ENCODE results near the gene EVA1A.

Gene EVA1A

DNA sequence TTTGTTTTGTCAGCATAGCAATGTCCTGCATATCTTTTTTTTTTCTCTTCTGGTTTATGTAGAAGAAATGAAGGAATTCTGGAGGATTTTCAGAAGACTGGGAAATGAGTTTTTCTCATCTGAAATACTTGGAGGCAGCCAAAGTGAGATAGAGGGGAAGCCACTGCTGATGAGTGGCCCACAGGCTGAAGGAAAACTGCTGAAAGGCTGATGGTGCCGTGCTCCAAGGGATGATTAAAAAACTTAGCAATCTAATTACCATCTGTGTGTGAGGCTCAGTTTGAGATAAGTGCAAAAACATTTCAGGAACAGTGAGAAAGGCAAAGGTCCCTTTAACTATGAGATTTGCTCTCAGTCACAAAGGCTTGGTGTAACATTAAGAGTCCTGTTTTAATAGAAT is 98.5 kb downstream of the EVA1A start:
- TF ChIP-seq RARB (CRISPR knock-in tag; IDR thresholded peaks at IDR 0.05) (no peak), ZC3H10 (CRISPR knock-in tag; IDR thresholded peaks at IDR 0.05) (no peak), TOX (CRISPR knock-in tag; IDR thresholded peaks at IDR 0.05; ENCODE audit: borderline replicate concordance) (no peak), OSR1 (CRISPR knock-in tag; IDR thresholded peaks at IDR 0.05) (no peak), ZNF70 (CRISPR knock-in tag; IDR thresholded peaks at IDR 0.05) (no peak), ISL1 (CRISPR knock-in tag; IDR thresholded peaks at IDR 0.05) (no peak), ZNF565 (CRISPR knock-in tag; conservative IDR thresholded peaks at IDR 0.05; ENCODE audit: low read depth) (no peak), PPARA (CRISPR knock-in tag; IDR thresholded peaks at IDR 0.05; ENCODE audit: borderline replicate concordance) (no peak), ESRRG (CRISPR knock-in tag; IDR thresholded peaks at IDR 0.05) (no peak), TCF4 (CRISPR knock-in tag; IDR thresholded peaks at IDR 0.05; ENCODE audit: borderline replicate concordance) (no peak), ZFP30 (CRISPR knock-in tag; IDR thresholded peaks at IDR 0.05) (no peak)
- TF ChIP-seq, protein P1, sequence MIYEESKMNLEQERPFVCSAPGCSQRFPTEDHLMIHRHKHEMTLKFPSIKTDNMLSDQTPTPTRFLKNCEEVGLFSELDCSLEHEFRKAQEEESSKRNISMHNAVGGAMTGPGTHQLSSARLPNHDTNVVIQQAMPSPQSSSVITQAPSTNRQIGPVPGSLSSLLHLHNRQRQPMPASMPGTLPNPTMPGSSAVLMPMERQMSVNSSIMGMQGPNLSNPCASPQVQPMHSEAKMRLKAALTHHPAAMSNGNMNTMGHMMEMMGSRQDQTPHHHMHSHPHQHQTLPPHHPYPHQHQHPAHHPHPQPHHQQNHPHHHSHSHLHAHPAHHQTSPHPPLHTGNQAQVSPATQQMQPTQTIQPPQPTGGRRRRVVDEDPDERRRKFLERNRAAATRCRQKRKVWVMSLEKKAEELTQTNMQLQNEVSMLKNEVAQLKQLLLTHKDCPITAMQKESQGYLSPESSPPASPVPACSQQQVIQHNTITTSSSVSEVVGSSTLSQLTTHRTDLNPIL (CRISPR knock-in tag; IDR thresholded peaks at IDR 0.05; ENCODE audit: low read depth): no peak
- TF ChIP-seq, protein P2, sequence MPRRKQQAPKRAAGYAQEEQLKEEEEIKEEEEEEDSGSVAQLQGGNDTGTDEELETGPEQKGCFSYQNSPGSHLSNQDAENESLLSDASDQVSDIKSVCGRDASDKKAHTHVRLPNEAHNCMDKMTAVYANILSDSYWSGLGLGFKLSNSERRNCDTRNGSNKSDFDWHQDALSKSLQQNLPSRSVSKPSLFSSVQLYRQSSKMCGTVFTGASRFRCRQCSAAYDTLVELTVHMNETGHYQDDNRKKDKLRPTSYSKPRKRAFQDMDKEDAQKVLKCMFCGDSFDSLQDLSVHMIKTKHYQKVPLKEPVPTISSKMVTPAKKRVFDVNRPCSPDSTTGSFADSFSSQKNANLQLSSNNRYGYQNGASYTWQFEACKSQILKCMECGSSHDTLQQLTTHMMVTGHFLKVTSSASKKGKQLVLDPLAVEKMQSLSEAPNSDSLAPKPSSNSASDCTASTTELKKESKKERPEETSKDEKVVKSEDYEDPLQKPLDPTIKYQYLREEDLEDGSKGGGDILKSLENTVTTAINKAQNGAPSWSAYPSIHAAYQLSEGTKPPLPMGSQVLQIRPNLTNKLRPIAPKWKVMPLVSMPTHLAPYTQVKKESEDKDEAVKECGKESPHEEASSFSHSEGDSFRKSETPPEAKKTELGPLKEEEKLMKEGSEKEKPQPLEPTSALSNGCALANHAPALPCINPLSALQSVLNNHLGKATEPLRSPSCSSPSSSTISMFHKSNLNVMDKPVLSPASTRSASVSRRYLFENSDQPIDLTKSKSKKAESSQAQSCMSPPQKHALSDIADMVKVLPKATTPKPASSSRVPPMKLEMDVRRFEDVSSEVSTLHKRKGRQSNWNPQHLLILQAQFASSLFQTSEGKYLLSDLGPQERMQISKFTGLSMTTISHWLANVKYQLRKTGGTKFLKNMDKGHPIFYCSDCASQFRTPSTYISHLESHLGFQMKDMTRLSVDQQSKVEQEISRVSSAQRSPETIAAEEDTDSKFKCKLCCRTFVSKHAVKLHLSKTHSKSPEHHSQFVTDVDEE (CRISPR knock-in tag; IDR thresholded peaks at IDR 0.05): no peak
- TF ChIP-seq, protein P3, sequence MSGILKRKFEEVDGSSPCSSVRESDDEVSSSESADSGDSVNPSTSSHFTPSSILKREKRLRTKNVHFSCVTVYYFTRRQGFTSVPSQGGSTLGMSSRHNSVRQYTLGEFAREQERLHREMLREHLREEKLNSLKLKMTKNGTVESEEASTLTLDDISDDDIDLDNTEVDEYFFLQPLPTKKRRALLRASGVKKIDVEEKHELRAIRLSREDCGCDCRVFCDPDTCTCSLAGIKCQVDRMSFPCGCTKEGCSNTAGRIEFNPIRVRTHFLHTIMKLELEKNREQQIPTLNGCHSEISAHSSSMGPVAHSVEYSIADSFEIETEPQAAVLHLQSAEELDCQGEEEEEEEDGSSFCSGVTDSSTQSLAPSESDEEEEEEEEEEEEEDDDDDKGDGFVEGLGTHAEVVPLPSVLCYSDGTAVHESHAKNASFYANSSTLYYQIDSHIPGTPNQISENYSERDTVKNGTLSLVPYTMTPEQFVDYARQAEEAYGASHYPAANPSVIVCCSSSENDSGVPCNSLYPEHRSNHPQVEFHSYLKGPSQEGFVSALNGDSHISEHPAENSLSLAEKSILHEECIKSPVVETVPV (CRISPR knock-in tag; IDR thresholded peaks at IDR 0.05): no peak
- ATAC-seq: no peak

DNA sequence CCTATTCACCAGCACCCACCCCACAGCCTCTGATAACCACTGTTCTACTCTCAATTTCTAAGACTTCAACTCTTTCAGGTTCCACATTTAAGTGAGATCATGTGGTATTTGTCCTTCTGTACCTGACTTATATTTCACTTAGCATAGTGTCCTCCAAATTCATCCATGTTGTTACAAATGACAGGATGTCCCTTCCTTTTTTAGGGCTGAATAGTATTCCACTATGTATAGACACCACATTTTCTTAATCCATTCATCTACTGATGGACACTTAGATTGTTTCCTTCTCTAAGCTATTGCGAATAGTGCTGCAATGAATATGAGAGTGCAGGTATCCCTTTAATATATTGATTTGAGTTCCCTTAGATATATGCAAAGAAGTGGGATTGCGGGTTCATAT is 100.1 kb downstream of the EVA1A start:
- ATAC-seq: no peak

More for the DNA sequence above, 100.1 kb downstream of the EVA1A start:
- TF ChIP-seq ARNTL (CRISPR knock-in tag; IDR thresholded peaks at IDR 0.05; ENCODE audit: borderline replicate concordance, low read depth) (no peak), ZC3H10 (CRISPR knock-in tag; IDR thresholded peaks at IDR 0.05) (no peak), ZNF8 (CRISPR knock-in tag; IDR thresholded peaks at IDR 0.05) (no peak), ISL1 (CRISPR knock-in tag; IDR thresholded peaks at IDR 0.05) (no peak)
- TF ChIP-seq, protein P4, sequence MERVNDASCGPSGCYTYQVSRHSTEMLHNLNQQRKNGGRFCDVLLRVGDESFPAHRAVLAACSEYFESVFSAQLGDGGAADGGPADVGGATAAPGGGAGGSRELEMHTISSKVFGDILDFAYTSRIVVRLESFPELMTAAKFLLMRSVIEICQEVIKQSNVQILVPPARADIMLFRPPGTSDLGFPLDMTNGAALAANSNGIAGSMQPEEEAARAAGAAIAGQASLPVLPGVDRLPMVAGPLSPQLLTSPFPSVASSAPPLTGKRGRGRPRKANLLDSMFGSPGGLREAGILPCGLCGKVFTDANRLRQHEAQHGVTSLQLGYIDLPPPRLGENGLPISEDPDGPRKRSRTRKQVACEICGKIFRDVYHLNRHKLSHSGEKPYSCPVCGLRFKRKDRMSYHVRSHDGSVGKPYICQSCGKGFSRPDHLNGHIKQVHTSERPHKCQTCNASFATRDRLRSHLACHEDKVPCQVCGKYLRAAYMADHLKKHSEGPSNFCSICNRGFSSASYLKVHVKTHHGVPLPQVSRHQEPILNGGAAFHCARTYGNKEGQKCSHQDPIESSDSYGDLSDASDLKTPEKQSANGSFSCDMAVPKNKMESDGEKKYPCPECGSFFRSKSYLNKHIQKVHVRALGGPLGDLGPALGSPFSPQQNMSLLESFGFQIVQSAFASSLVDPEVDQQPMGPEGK (CRISPR knock-in tag; IDR thresholded peaks at IDR 0.05; ENCODE audit: borderline replicate concordance): no peak
- TF ChIP-seq, protein P2 (CRISPR knock-in tag; IDR thresholded peaks at IDR 0.05): no peak

Data from SK-N-SH treated with all-trans-retinoic acid at 6 μM for 48 hours (cell line).